Ectodermal cell (in vitro differentiated cells): ENCODE results near the gene EBF3.

Experiments used
- H3K27ac ChIP-seq: 2 replicates; pipeline ENCODE4 v1.7.0; 2013; ENCODE audit warnings: mild to moderate bottlenecking, low read depth, low read length; ENCODE audit not compliant: insufficient read depth, poor library complexity, severe bottlenecking
- H3K27me3 ChIP-seq: 2 replicates; pipeline ENCODE4 v1.7.0; 2013; ENCODE audit warnings: mild to moderate bottlenecking, low read length; ENCODE audit not compliant: insufficient read depth, control insufficient read depth, poor library complexity, severe bottlenecking
- H3K36me3 ChIP-seq: one replicate; pipeline ENCODE4 v1.7.0; 2013; ENCODE audit warnings: low read length; ENCODE audit not compliant: control insufficient read depth, insufficient read depth
- H3K4me1 ChIP-seq: one replicate; pipeline ENCODE4 v1.7.0; 2013; ENCODE audit warnings: low read length; ENCODE audit not compliant: control insufficient read depth, insufficient read depth
- H3K4me3 ChIP-seq: 2 replicates; pipeline ENCODE4 v1.7.0; 2013; ENCODE audit warnings: low read depth, low read length, control low read depth; ENCODE audit not compliant: insufficient read depth
- H3K9me3 ChIP-seq: 2 replicates; pipeline ENCODE4 v1.7.0; 2013; ENCODE audit warnings: mild to moderate bottlenecking, low read length, moderate library complexity; ENCODE audit not compliant: control insufficient read depth
- WGBS, 2 experiments: methylation state at CpG; one replicate each; pipeline ENCODE4 v1.1.7; 2013; ENCODE audit warnings: missing lambda C conversion rate in 2 of 2; 5-methylcytosine and 5-hydroxymethylcytosine counted together

EBF3 gene

DNA sequence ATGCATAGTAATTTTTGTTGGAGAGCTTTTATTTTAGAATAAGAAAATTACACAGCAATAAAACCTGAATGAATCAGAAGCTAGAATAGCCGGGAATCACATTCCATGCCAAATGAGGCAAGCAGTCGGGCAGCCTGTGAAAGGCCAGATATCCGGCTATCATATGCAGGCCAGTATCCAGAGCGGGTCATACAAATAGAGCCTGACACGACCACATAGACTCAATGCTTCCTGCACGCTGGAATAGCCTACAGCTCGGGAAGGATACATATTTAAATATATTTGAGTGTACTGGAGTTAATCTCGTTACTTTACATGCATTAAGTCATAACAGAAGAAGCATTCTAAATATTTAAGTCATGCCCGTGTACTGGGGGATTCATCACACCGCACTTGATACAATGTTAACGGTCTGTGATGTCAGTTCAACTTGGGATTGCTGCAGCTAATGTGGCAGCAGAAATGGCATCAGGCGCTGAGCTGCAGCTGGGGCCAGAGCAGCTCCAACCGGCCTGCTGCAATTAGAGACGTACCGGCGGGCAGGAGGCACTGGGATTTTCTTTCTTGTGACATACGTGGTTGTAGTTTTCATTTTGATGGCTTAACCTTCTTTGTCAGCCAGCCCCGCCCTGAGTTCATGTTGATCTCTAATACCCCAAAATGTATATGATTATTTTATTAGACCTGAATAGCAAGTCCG is 112.0 kb downstream of the EBF3 start:
- Histone ChIP-seq H3K4me1 (no peaks in the 10 kb centered on the region), H3K27ac (no peak overlapping the region), H3K4me3 (no peak overlapping the region), H3K9me3 (no peaks in the 10 kb centered on the region), H3K36me3 (no peaks in the 10 kb centered on the region), H3K27me3 (no peaks in the 10 kb centered on the region)
- WGBS, 2 experiments, result 94 to 95% methylated on average over 16 to 19 of the region's 19 CpGs

DNA sequence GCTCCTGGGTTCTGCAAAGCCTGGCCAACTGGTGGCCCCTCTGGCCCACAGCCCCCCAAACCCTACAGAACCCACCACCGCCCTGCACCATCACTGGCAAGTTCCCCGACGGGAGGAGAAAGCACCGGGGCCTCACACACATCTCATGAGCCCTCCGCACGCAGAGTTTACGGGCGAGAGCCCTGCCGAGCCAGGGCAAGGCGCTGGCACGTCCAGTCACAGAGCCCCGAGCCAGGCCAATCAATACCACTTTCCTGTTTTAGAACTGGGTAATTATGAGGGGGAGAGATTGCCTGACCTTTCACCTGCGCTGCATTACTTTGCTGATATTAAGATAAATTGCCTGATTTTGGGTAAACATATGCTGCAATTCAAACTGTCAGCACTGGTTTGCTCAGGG is 113.3 kb downstream of the EBF3 start:
- no peak overlapping the region for H3K4me3 ChIP-seq
- no peak overlapping the region for H3K27ac ChIP-seq
- H3K27me3 ChIP-seq, result no peaks in the 10 kb centered on the region
- H3K4me1 ChIP-seq, result no peaks in the 10 kb centered on the region
- no peaks in the 10 kb centered on the region for H3K9me3 ChIP-seq
- WGBS, 2 experiments, result 93 to 94% methylated on average over 13 of the region's 13 CpGs
- H3K36me3 ChIP-seq, result no peaks in the 10 kb centered on the region

DNA sequence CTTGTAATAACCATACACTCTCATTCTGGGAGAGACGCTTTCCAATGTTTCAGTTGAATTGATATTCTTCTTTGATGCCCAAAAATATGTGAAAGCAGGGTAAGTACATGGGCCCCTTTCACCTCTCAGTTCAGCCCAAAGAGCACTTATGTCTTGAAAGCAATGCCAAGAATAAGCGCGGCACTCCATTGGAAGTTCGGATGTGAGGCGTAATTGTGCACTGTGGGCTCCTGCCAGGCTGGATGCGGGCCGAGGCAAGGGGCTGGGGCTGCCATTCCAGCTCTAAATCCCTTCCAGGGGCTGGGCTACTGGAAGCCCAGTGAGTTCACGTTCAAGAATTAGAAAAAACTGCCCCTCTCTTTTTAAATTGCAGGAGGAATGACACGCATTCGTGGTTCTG is 113.8 kb downstream of the EBF3 start:
- Histone ChIP-seq H3K4me1 (no peaks in the 10 kb centered on the region), H3K36me3 (no peaks in the 10 kb centered on the region), H3K4me3 (no peak overlapping the region), H3K27ac (no peak overlapping the region), H3K27me3 (no peaks in the 10 kb centered on the region), H3K9me3 (no peaks in the 10 kb centered on the region)
- 93 to 95% methylated on average over 10 of the region's 10 CpGs for WGBS, 2 experiments

DNA sequence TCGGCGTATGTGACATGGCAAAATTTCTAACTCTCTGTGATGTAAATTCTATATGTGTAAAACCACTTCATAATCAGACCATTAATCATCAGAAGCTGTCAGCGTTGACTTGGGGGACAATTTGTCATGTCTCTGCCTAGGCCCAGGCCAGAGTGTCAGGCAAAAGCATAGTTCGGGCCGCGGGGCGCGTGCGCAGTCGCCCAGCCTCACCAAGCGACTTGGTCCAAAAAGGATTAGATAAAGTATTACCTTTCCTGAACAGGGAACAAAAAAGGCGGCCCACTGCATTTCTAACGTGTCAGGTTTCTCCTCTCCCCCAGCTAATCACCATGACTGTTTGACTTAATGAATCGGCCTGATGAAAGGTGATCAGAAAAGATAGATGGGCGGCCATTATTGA is 114.2 kb downstream of the EBF3 start:
- H3K9me3 ChIP-seq, result no peaks in the 10 kb centered on the region
- WGBS, 2 experiments, result 95 to 97% methylated on average over 15 of the region's 15 CpGs
- H3K4me1 ChIP-seq, result no peaks in the 10 kb centered on the region
- no peaks in the 10 kb centered on the region for H3K36me3 ChIP-seq
- H3K4me3 ChIP-seq, result no peak overlapping the region
- no peak overlapping the region for H3K27ac ChIP-seq
- H3K27me3 ChIP-seq, result no peaks in the 10 kb centered on the region

DNA sequence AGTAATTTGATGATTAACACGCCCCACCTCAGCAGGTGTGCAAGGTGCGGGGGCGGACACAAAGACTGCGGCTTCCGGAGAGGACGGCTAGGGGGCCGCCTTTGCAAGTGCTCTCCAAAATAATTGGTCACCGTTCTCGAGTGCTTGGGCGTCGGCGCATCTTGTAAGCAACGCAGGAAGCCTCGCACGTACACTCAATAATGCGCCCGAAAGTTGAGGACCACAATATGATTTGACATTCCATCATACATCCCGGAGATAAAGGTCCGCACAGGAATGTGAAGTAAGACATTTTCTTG is 114.7 kb downstream of the EBF3 start:
- 94 to 96% methylated on average over 19 of the region's 19 CpGs for WGBS, 2 experiments
- H3K4me3 ChIP-seq, result no peak overlapping the region
- no peaks in the 10 kb centered on the region for H3K27me3 ChIP-seq
- H3K27ac ChIP-seq, result no peak overlapping the region
- no peaks in the 10 kb centered on the region for H3K4me1 ChIP-seq
- H3K9me3 ChIP-seq, result no peaks in the 10 kb centered on the region
- no peaks in the 10 kb centered on the region for H3K36me3 ChIP-seq

DNA sequence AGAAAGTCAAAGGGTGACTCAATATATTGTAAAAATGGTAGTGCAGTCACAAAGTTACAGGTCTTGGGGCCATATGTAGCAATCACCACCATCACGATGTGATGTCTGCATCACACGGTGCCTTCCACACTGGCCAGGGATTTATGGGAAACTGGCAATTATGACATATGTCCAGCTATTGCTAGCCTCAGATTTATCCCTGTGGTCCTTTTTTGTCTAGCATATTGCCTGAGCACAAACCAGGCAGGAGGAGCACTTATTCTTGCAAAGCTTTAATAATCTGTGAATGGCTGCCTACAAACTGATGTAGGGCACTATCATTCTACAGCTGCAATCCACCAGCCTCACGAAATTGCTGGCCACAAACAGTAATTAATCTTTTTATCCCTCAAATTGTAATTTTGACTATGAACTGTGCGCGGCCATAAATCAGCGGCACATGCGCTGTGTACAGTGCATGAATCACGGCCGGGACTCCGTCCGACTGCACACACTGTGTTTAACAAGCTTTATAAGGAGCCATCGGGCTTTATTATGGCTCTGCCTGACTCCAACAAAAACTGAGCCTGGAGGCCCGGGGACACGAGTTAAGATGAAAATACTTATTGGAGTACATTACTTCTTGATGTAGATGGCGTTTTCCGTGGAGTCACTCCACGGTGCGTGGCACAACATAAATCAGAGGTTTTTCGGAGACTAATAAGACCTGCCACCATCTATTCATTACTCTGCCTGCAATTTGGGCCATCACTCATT is 115.2 kb downstream of the EBF3 start:
- Histone ChIP-seq H3K36me3 (no peaks in the 10 kb centered on the region), H3K4me3 (no peak overlapping the region), H3K27me3 (no peaks in the 10 kb centered on the region), H3K4me1 (no peaks in the 10 kb centered on the region), H3K9me3 (no peaks in the 10 kb centered on the region), H3K27ac (no peak overlapping the region)
- WGBS, 2 experiments, result 91 to 95% methylated on average over 19 of the region's 19 CpGs

DNA sequence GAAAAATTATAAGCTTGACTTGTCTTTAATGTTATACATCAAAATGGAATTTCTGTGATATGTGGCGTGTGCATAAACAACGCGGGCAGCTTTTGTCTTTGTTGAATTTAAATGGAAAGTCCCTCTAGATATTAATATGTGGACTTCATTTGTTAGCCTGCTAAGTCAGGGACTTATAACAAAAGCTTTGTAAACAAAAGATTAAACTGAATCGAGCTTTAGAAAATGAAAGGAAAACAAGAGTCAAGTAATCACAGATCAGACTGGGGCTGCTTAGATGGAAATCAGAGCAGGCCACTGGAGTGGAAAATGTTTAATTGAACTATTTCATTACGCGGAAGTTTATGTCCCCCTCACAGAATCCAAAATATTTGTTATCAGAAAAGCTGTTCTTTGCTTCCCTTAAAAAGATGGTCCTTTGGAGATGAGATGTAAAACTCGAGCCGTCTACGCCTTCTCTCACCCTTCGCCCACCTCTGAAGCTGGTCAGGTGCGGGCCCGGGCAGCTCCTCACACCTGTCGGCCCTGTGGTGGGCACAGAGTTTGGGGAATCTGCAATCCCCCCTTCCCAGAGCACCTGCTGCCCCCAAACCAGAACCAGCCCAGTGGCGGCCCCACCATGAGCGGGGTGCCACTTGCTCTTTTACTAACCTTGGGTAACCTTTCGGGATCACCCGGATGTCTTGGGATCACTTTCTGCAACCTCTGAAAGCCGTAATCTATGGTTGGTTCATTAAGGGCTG is 116.2 kb downstream of the EBF3 start:
- H3K27me3 ChIP-seq, result no peaks in the 10 kb centered on the region
- H3K4me3 ChIP-seq, result no peak overlapping the region
- H3K4me1 ChIP-seq, result no peaks in the 10 kb centered on the region
- H3K9me3 ChIP-seq, result no peaks in the 10 kb centered on the region
- H3K27ac ChIP-seq, result no peak overlapping the region
- 92 to 95% methylated on average over 18 of the region's 18 CpGs for WGBS, 2 experiments
- no peaks in the 10 kb centered on the region for H3K36me3 ChIP-seq

DNA sequence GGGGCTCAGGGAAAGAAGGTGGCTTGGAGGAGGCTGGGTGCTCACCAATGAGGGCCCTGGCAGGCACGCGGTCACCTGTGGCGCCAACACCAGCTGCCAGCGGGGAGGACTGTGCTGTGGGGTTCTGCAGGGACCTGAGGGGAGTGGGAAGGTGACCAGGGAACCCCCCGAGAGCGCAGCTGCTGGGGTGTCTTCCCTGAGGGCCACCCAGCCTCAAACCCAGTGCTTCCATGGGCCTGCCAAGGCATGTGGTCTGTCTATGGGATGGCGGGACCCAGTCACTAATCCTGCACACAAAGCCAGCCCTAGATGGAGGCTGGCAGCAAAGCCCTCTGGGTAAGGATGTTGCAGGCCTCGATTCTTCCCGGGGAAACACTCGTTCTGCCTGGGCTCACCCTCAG is 117.1 kb downstream of the EBF3 start:
- no peaks in the 10 kb centered on the region for H3K9me3 ChIP-seq
- no peaks in the 10 kb centered on the region for H3K4me1 ChIP-seq
- 80 to 82% methylated on average over 10 of the region's 10 CpGs for WGBS, 2 experiments
- no peak overlapping the region for H3K27ac ChIP-seq
- H3K4me3 ChIP-seq, result no peak overlapping the region
- no peaks in the 10 kb centered on the region for H3K27me3 ChIP-seq
- no peaks in the 10 kb centered on the region for H3K36me3 ChIP-seq

DNA sequence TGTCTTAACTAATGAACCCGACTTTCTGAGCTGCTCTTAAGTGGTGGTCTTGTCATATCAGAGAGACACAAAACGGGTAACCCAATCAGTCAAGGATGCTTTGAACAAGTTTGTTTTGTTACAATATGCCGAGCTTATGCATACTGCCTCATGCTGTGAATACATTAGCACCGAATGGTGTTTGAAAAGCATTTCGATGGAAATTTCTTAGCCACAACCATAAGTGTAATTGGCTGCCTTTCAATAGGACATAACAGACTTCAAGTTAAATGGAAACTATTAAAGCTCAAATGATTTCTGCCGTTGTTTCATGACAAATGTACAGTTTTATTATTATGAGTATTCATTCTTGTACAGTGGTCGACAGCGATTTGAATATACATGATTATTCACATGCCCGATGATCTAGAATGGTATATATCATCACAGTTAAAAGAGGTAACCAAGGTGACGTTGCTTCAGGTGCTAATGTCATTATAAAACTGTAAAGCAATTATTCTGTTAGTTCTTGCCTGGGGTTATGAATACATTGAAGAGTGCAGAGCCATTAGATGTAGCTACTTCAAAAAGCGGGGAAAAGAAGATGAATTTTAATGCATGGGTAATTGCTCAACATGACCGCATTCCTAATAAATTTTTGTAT is 118.8 kb downstream of the EBF3 start:
- WGBS, 2 experiments, result 87 to 90% methylated on average over 11 to 12 of the region's 12 CpGs
- Histone ChIP-seq H3K4me3 (no peak overlapping the region), H3K27ac (no peak overlapping the region), H3K27me3 (no peaks in the 10 kb centered on the region), H3K9me3 (no peaks in the 10 kb centered on the region), H3K36me3 (no peaks in the 10 kb centered on the region), H3K4me1 (no peaks in the 10 kb centered on the region)

DNA sequence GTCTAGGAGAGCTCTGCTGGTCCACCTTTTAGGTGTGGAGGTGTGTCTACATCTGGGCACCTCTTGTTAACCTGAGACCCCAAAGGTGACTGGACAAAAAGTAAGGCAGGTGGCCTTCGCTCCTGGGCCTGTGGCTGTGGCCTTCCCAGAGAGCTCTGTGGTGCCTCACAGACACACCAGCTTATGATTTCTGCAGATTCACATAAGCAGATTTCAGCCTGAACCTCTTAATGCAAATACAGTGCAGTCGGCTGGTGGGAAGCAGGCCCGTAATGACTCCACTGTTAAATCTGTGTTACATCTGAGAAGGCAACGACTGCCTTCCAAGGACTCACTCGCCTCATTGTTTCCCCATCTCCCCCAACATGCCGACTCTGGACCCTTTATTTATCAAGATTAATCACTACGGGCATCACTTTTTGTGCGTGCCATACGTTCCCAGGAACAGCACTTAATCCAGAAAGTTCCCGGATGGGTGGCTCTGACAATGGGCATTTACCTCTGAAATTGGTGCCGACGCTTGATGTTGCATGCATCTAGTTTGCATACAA is 119.8 kb downstream of the EBF3 start:
- H3K4me3 ChIP-seq, result no peak overlapping the region
- H3K36me3 ChIP-seq, result no peaks in the 10 kb centered on the region
- 91 to 92% methylated on average over 12 of the region's 12 CpGs for WGBS, 2 experiments
- no peaks in the 10 kb centered on the region for H3K9me3 ChIP-seq
- no peaks in the 10 kb centered on the region for H3K4me1 ChIP-seq
- no peak overlapping the region for H3K27ac ChIP-seq
- no peaks in the 10 kb centered on the region for H3K27me3 ChIP-seq
